ENCODE measurements around the gene ATF6B.

Gene ATF6B

DNA sequence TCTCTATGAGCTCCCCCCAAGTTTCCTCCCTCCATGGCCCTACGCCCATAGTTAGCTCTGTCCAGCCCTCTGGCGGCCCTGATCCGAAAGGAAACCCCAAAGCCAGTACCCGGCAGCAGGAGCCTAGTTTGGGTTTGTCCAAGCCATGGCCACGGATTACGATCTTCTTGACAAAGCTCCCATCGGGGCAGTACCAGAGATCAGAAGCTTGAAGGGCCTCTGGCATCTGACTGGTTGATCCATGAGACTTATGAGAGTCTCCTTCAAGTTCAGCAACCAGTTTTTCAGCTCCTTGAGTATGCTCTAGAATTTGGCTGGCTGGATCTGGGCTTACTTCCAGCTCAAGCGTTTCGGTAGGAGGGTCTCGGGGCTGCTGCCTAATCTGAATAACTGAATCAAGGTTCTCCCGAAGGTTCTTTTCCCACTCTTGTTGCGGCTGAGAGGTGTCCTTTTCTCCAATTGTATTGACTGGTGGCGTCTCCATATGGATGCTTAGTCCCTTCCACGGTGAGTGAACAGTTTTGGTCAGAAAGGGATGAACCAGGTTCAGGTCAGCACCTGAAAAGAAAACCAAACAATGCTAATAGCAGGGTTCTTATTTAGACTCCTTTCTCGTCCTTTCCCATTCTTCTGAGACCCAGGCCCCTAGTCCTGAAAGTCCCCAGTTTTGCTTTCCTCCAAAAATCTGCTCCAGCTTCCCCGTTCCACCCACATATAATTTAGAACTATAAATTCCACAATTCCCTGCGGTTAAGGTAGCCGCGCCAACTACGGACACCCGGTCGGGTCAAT lies 1.4 kb upstream of the ATF6B start:
- DNase-seq, result peak; percentile 73

DNA sequence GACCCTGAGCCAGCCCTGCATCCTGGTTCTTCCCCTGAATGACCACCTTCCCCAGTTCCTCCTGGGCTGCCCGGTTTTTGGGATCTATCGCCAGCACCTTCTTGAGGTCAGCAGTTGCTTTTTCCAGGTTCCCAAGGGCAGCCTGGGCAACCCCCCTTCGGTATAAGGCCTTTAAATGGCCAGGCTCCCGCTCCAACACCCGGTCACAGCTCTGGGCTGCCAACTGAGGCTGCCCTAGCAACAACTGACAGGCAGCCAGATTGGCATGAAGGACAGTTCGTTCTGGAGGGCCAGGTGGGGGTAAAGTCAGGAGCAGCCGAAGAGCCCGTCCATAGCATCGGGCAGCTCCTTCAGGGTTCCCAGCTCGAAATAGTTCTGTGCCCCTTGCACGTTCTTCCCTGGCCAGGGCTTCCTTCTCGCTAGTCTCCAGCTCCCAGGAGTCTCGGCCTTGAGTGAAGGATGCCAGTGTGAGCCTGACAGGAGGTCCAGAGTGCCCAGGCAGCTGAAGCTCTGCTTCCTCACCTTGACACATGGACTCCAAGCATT lies 778 bp upstream of the ATF6B start:
- DNase-seq, result no peak

DNA sequence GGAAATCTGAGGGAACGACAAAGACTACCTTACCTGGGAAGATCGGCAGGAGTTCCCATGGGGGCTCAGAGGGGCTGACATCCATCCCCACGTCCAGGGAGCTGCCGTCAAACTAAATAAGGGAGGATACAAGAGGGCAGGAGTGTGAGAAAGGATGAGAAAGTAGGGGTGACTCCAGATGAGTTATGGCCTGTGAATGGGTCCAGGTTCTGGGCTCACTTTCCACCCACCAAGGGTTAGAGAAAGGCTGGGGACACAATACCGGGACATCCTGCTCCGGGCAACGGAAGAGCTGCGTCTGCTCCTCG lies 683 bp downstream of the ATF6B start:
- no peak for DNase-seq

DNA sequence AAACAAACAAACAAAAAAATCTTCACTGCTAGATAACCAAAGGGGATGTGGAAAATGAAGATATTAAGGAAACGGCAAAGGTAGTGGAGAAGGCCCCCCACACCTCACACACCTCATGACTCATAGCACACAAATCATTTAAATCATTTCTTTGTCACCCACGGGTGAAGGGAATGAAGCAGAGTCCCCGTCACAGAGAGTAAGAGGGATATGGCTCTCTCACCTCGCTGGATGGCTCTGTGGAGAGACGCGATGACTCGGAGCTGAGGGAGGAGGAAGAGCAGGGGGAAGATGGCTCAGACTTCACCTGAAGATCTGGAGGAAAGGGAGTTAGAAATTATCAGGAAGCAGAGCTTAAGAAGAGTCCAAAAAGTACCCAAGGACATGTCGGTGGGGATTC lies 1.2 kb downstream of the ATF6B start:
- no peak for DNase-seq

DNA sequence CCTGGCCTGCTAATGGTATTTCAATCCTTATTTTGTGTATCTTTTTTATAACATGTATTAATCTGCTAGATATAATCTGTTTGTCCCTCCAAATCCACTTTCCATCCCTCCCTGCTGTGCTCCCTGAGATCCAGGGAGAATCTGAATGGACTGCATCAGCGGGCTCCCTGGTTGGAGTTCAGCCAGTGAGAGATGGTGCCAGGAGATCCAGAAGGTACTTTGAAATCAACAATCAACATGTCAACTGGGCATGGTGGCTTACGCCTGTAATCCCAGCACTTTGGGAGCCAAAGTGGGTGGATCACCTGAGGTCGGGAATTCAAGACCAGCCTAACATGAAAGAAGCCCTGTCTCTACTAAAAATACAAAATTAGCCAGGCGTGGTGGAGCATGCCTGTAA lies 4.4 kb downstream of the ATF6B start:
- DNase-seq, result no peak

DNA sequence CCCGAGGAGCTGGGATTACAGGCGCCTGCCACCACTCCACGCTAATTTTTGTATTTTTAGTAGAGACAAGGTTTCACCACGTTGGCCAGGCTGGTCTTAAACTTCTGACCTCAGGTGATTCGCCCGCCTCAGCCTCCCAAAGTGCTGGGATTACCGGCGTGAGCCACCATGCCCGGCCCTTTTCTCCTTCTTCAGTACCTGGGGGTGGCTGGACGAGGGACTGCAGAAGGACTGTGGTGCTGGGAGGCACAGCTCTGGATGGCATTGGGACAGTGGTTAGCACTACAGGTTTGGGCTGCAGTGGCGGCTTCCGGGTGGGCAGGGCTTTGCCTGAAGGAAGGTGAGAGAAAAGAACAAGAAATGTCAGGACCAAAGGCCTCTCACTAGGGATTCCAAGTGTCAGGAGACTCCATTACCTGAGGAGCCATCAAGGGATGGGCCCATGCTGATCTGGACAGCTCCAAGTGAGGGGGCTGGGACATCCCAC lies 7.4 kb downstream of the ATF6B start:
- DNase-seq, result no peak

DNA sequence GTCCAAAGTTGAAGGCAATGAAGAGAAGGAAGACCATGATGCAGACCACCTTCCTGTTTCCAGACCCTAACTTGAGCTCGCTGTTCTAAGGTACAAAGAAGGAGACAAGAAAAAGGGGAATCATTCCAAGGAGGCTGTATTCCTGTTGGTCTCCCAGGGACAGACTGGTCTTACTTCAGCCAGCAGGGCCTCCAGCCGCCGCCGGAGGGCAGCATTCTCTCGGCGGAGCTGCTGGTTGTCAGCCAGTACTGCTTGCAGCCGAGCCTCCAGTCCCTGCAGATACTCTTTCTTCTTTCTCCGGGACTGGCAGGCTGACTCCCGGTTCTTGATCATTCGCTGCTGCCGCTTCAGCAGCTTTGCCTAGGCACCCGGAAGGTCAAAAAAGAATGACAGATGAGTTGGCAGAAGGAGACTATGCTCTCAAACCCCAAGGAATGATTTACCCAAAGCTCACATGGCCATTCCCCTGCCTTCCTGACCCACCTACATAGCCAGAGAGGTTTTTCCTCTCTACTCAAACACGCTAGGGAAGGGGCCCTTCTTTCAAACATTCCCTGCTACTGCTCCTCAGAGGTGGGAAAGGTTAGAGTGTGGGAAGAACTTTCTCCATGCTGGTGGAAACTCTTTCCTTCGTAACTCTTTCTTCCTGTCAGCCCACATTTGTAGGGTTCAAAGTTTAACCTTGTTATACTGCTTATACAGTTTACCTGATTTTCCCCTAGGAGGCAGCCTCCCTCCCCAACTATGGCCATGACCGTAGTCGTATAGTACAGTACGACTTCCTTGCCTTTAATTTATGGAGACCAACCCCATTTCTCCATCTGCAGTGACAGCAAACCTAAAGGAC lies 9.0 kb downstream of the ATF6B start:
- peak; percentile 49 for DNase-seq

DNA sequence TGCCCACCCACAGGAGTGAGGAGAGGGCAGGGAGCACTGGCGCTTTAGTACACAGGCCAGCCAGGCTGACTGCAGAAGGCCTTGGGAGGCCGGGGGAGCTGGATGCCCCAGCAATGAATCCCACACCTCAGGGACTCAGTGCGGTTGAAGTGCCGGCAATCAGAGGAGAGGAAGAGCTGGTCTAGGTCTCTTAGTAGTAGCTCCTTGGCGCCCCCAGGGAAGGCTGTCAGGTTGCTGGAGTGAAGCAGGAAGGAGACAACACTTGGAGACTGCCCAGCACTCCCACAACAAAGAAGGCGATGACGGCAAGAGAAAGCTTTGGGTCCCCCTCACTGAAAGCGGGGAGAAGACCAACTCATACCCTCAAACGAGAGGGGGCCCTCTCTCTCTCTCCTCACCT lies 10.6 kb downstream of the ATF6B start:
- no peak for DNase-seq

DNA sequence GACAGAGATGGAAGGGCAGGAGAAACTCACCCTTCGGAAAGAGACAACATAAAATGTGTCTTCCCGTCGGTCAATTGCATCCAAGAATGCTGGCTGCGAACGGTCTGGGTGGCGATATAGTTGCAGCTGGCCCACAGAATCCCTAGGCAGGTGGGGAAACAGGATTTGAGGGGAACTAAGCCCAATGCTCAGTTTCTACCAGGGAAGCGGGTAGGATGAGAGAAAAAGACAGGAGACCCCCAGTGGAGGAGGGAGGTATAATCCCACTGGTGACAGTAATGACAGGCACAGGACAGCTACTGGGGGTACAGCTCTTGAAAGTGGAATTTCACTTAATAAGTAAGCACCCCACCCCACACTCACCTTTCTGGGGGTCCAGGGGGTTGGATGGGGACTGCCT lies 11.4 kb downstream of the ATF6B start:
- DNase-seq, result no peak

DNA sequence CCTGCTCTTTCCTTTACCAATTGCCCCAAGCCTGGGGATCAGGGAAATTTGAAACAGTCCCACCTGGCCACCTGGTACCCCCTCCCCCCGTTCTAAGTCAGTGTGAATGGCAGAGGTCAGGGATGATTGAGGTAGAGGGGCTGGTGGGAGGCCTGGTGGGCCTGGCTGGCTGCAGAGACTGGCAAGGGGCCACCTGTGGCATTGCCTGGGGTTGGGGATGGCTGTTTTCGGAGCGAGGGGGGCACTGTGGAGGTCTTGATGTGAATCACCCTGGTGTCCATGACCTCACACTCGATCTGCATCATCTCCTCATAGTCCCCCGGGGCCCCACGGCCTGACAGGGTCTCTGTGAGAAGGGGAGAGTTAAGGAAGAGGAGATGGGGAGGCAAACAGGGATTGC lies 12.4 kb downstream of the ATF6B start:
- DNase-seq, result no peak

DNA sequence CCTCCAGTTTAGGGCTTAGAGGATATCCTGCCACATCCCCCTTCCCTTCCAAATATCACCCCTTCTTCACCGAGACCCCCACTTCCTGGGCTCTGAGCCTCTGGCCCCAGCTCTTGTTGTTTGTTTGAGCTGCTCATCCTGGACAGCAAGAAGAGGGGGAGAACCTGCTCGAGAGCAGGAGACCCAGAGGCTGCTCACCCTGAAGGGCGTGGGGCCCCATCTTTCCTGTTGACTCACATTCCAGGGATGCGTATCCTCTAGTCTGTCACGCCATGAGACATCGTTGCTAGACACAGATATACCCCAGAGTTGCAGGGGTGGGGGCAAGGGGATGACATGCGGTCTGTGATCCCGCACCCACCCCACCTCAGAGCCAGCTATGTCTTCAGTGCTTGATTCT lies 13.2 kb downstream of the ATF6B start:
- no peak for DNase-seq

DNA sequence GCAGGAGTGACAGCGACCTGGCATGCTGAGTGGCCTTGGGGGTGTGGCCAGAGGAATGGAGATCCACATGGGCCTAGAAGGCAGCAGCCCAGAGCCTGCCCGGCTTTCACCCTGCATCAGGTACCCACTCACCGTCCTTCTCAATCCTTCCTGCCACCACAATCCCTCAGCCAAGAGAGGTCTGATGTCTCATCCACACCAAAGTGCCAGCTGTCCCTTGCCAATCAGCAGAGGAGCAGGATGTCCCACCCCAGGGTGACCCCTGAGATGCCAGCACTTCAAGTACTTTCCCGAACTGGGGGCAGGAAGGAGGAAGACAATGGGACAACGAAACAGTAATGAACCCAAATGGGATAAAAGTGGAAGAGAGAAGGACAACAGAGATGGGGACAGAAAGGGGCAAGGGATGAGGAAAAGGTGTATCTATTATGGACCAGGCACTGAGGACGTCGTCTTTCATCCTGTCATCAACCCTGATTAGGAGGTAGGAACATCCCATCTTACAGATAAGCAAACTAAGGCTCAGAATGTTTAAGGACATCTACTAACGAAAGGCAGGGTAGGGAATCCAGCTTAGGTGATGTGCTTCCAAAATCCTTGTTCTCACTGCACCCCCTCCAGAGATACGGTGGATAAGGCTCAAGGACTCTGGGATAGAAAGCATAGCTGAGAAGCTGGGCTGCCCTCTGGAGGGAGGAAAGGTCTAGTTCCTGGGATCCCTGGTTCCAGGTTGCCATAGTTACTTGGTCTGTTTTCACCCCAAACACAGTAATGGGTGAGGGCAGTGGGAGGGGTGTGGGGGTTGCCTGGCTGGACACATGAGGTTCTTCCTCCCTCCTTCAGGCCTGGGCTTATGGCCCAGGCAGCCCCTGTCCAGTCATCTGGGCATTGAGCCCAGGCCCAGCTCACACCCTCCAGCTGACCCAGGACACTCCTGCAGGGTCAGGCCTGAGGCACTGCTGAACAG lies 14.4 kb downstream of the ATF6B start:
- peak; percentile 20 for DNase-seq

DNA sequence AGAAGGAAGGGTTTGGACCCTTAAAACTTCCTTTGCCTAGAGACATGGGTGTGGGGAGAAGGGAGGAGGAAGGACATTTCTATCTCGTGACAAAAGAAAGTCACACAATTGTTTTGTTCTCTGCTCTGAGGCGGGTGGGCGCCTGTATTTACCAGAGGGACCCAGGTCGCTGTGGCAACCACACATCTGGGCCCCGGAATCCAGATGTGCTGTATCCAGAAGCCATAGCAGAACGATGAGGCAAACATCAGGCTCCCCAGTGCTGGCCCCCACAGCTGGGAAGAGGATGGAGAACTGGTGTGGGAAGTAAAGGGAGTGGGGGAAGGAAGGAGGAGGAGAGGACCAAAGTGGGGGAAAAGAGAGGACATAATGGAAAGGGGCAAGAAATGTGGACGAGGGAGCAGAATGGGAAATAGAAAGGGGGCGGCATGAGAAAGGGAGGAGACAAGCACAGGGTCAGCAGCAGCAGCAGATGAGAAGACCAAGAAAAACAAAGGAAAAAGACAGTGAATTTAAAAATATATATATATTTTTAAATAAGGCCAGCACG lies 15.5 kb downstream of the ATF6B start:
- DNase-seq, result no peak

DNA sequence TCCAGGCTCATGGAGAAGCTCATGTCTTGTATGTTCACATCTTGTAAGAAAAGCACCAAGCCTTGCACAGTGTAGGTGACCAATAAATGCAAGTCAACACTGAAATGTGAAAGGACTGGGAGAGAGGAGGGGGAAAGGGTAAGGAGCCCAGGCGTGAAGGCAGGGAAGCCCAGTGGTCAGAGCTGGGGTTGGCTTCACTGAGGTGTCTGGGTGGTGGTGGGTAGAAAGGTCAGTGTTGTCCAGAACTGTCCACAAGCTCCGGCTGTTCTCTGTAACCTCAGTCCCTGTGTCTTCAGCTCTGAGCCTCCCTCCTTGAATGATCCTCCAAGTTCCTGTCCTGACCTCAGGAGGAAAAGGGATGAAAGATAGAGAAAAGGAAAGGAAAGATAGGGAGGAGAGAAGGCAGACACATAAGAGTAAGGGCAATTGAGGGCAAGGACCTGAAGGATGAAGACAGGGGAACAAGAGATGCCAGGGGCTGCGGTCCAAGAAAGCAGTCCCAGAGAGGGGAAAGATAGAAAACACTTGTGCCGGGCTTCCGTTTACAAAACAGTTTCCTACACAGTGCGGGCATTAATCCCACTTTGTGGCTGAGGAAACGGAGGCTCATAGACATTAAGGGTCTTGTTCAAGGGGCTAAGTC lies 16.5 kb downstream of the ATF6B start:
- no peak for DNase-seq

DNA sequence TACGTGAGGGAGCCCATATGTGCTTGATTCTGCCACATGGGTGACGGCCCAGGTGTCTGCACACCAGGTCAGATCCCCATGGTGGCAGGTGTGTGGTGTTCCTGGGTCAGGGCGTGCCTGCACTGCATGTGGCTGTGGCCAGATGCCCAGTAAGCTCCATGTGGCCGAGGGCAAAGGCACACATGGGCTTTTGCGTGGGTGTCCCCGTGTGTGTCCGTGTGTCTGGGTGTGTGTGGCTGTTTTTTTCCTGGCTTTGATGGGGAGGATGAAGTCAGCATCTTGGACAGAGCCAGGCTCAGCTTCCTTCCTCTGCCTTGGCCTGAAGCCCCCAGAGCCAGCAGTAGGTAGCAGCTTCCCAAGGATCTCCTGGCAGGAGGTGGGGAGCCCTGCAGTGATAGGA lies 17.4 kb downstream of the ATF6B start:
- no peak for DNase-seq

DNA sequence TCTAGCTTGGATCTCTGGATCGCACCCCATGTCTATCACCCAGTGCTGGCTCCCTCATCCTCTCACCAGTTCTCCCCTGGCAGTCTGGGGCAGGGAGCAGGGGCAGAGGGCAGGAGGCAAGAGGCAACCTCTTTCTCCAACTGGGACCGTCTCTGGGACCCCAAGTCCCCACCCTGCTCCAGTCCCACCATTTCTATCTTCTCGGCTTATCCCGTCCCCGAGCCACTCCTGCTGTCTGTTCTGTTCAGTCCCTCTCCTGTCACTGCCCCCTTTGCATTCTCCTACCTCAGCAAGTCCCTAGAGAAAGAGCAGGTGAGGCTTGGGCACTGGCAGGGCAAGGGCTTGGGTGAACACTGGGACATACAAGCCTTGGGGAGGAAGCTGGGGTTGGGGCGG lies 18.3 kb downstream of the ATF6B start:
- DNase-seq, result no peak

DNA sequence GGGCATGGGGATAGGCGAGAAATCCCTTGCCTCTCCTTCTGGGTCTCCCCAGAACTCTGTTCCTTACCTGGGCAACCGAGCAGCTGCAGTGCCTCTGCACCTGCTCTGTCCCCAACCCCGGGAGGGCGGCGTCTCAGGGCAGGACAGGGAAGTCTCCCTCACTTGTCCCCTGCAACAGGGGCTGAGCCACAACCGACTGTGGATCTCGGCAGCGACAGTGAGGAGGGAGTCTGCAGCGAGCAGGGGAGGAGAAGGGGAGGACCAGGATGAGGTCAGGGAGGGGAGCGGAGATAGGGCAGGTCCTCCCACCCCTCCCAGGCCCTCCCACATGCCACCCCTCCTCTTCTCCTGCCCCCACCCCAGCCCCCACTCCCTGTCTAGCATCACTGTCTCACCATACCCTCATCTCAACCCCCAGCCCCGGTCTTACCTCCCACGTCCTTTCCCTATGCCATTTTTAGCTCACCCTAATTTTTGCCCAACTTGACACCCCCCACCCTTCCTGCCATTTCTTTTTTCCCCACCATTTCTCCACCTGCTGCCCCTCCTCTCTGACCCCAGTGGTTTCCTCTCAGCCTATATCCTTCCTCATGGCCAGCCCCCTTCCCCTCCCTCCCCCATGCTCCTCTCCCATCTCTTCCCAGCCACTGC lies 18.8 kb downstream of the ATF6B start, which contains the start of gene TNXB:
Gene TNXB, minus strand, starts transcription at position 225 of the 651 bp plus-strand sequence. CDS start 11,140 bp downstream, outside the sequence.
- no peak for DNase-seq

DNA sequence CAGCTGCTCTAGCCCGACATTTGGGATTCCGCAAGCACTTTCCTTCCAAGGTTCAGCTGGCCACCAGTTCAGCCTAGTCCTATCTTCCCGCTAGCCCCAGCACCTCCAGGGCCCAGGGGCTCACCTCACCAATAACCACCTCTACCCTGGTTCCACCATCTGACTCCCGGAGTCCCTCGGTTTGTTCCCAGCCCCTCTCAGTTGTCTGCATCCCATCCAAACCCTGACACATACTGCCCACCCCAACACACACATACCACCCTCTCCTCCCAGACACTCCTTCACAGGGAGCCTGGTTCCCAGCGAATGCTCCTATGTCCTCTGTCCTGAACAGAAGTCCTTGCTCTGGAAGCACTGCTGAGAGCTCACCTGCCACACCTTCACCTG lies 19.3 kb downstream of the ATF6B start:
- no peak for DNase-seq

DNA sequence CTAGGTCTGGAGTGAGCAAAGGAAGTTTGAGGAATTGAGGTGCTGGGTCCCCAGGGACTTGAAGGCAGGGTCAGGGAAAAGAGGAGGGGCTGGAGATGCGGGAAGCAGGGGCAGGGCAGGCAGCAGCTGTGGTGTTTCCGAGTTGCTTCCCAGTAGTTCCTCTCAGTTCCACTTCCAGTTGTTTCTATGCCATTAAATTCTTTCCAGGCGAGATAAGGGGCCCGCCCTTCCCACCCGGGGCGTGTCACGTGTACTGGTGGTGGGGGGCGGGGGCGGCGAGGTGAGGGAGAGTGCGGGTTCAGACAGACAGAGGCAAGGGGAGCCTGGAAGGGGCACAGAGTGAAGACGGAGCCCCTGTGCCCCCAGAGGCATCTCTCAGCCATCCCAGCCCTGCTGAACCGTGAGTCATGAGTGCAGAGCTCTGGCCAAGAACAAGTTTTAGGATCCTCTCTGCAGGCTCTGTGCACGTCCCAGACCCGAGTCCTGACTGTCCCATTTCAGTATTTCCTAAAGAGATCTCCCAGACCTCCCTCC lies 19.9 kb downstream of the ATF6B start:
- DNase-seq, result no peak

DNA sequence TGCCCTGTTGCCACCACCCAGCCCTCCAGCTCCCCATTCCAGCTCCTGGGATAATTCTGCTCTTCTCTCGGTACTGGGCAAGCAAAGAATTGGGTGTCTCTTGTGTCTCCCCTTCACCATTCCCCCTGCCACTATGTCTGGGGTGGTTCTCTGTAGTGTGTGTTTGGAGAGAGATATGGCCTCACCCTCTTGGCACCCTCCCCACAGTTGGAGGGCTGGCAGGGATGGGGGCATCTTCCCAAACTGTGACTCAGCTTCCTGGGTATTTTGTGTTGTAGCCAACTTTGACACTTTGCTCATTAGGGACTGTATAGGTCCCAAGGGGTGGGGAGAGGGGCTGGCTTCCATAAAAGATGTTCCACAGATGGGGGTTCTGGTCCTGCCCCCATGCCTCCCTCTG lies 20.6 kb downstream of the ATF6B start:
- DNase-seq, result no peak

DNA sequence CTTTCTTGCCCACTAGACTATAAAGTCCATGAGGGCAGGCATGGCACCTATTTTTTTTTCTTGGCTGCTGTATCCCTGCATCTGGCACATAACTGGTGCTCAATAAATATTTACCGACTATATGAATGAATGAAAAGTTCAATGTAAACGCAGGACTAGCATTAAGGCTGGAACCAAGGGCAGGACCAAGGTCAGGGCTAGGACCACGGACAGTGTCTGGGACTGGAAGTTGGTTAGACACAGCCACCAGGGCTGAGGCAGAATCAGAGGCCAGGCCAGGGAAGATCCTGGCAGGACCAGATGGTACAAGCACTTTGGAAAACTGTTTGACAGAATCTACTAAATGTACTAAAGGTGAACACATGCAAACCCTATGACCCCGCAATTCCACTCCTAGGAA lies 22.6 kb downstream of the ATF6B start:
- DNase-seq, result no peak

All from COR-L47 (cell line).